GM19463 (cell line): Measurements from ENCODE around the gene CD40.
A peak's percentile ranks its signal among the peaks of the same experiment; 100 is the strongest.
"Not testable (repeated sequence)": the region's sequence is repeated elsewhere in the genome, so short reads cannot be mapped to it uniquely, and the experiment has no call there.

Experiments
- ATAC-seq: cut with Tn5 transposase; IDR thresholded peaks from one replicate; pipeline ENCODE4 v1.9.1; 2021; ENCODE audit warnings: mild to moderate bottlenecking, moderate library complexity; ENCODE audit not compliant: unreplicated experiment

CD40 gene

GRCh38 chr20:46091622-46092535 is 26.2 kb upstream of the CD40 start:
- not testable (repeated sequence) for ATAC-seq

- ATAC-seq, result no peak
These were observed 24.6 kb upstream of the CD40 start for GRCh38 chr20:46093531-46093930.

DNA sequence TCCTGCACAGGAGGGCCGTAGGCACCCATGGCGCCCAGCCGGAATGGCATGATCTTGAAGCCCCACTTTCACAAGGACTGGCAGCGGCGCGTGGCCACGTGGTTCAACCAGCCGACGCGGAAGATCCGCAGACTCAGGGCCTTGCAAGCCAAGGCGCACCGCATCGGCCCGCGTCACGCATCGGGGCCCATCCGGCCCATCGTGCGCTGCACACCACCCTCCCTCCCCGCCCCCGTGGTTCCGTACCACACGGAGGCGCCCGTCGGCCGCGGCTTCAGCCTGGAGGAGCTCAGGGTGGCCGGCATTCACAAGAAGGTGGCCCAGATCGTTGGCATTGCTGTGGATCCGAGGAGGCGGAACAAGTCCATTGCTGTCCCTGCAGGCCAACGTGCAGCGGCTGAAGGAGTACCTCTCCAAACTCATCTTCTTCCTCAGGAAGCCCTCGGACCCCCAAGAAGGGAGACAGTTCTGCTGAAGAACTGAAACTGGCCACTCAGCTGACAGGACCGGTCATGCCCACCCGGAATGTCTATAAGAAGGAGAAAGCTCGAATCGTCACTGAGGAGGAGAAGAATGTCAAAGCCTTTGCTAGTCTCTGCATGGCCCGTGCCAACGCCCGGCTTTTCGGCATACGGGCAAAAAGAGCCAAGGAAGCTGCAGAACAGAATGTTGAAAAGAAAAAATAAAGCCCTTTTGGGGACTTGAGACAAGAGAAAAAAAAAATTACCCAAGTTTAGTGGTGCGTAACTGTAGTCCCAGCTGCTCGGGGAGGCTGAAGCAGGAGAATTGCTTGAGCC is 18.4 kb upstream of the CD40 start:
- ATAC-seq, result no peak

DNA sequence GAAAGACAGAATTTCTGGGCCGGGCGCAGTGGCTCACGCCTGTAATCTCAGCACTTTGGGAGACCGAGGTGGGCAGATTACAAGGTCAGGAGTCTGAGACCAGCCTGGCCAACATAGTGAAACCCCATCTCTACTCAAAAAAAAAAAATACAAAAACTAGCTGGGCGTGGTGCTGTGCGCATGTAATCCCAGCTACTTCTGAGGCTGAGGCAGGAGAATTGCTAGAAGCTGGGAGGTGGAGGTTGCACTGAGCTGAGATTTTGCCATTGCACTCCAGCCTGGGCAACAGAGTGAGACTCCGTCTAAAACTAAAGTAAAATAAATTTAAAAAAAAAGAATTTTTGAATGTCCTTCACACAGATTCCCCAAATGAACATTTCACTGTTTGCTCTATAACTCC is 17.7 kb upstream of the CD40 start:
- not testable (repeated sequence) for ATAC-seq

- no peak for ATAC-seq
These were observed 17.1 kb upstream of the CD40 start for GRCh38 chr20:46100988-46101387.

GRCh38 chr20:46101957-46102356 is 16.2 kb upstream of the CD40 start:
- ATAC-seq, result no peak

DNA sequence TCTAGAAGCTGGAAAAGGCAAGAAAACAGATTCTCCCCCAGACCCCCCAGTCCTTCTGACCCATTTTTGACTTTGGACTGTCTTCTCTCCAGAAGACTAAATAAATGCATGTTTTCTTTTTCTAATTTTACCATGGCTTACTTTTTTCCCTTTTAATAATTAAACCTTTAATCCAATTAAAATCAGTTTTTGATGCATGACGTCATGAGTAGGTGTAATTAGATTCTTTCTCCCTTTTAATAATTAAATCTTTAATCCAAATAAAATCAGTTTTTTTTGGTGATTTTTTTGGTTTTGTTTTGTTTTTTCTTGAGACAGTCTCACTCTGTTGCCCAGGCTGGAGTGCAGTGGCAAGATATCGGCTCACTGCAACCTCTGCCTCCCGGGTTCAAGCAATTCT is 15.2 kb upstream of the CD40 start:
- no peak for ATAC-seq

GRCh38 chr20:46104262-46104661 is 13.9 kb upstream of the CD40 start:
- ATAC-seq, result no peak

- ATAC-seq, result no peak
These were observed 11.1 kb upstream of the CD40 start for GRCh38 chr20:46107061-46107460.

DNA sequence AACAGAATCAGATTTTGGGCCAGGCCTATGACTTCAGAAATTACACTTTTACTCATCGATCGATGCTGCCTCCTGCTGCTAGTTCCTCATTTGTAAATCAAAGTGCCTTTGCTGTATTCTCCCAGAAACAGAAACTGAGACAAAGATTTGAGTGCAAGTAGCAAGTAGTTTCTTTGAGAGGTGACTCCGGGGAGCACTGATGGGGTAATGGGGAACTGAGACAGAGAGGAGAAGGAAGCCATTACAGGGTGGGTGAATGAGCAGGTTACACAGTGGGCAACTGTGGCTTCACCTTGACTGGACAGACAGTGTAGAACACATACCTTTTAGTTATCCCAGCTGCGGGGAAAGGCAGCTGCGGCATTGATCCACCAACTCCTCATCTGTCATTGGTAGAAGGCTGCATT is 9.7 kb upstream of the CD40 start:
- peak; percentile 83 for ATAC-seq

- no peak for ATAC-seq
These were observed 9.1 kb upstream of the CD40 start for GRCh38 chr20:46108976-46109375.

GRCh38 chr20:46111028-46111835 is 6.9 kb upstream of the CD40 start:
- ATAC-seq, result peak; percentile 45

- no peak for ATAC-seq
These were observed 6.3 kb upstream of the CD40 start for GRCh38 chr20:46111836-46112212.

GRCh38 chr20:46112430-46113112 is 5.5 kb upstream of the CD40 start:
- no peak for ATAC-seq

GRCh38 chr20:46113113-46113470 is 5.0 kb upstream of the CD40 start:
- ATAC-seq, result no peak

- no peak for ATAC-seq
These were observed 3.7 kb upstream of the CD40 start for GRCh38 chr20:46114449-46114848.

DNA sequence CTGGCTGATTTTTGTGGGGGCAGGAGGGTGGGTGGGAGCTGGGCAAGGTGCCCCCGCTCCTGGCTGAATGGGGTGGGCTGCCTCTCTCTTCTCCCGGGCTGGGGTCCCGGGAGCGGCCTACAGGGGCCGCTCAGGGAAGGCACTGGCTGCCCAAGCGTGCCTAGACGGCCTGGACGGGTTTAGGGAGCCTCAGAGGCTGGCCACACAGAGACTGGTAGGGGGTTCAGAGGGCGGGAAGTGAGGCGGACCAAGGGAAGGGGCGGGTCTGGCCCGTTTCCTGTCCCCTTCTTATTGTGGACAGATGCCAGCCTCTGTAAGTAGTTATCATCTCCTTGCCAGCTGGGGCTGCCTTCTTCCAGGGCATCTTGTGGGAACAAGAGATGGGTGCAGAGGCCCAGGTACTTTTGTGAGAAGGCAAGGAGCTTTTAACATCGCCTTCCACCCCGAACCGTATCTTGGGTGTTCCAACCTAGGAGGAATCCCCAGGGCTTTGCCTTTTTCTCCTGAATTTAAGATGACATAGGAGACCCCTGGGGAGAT is 437 bp downstream of the CD40 start:
- peak; percentile 52 for ATAC-seq

- ATAC-seq, result peak; percentile 35
These were observed 973 bp downstream of the CD40 start for GRCh38 chr20:46119028-46119546.

DNA sequence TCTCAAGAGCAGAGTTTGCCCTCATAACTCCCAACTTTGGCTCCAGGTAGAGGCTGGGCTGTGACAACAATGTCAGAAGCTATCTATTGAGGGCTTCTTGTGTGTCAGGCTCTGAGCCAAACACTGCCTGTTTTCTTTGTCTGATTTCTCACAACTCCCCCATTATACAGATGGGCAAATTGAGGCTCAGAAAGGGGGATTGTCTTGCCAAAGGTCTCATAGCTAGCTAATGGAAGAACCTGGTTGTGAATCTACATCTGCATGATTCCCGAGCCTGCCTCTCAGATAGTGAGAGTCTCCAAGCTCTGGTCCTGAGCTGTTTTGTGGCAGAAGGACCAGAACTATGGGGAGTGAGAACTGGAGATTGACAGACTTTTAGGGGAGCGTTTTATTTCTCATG is 1.4 kb downstream of the CD40 start:
- no peak for ATAC-seq

- no peak for ATAC-seq
These were observed 2.0 kb downstream of the CD40 start for GRCh38 chr20:46120136-46120535.
